Stimulated activated naive CD4-positive, alpha-beta T cell treated with Interleukin-2 at 50 U/mL for 16 hours (primary cell): ENCODE data around the gene INPP4B.
"Not testable (repeated sequence)": the region's sequence is repeated elsewhere in the genome, so short reads cannot be mapped to it uniquely, and the experiment has no call there.

ENCODE experiments used
- DNase-seq: peaks from one replicate; lab custom pipeline; 2025; lab: John Stamatoyannopoulos, UW

INPP4B gene

GRCh38 chr4:142081025-142081424 is 765.1 kb downstream of the INPP4B start:
- DNase-seq, result no peak

DNA sequence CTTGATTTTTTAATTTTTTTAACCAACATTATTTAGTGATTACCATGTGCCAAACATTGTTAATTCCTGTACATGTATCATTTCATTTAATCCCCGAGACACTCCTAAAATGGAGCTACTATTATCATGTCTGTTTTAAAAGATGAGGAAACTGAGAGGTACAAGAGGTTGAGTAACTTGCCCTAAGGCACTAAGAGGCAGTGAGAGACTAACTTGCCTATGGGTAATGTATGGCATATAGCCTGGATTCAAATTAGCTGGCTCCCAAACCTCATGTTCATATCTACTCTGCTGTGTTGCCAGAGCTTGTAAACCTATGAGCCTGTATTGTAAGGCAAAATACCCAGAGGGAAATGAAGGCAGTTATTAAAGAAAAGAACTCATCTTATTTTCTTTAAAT is 766.1 kb downstream of the INPP4B start:
- DNase-seq, result no peak

GRCh38 chr4:142077048-142077447 is 769.1 kb downstream of the INPP4B start:
- no peak for DNase-seq

DNA sequence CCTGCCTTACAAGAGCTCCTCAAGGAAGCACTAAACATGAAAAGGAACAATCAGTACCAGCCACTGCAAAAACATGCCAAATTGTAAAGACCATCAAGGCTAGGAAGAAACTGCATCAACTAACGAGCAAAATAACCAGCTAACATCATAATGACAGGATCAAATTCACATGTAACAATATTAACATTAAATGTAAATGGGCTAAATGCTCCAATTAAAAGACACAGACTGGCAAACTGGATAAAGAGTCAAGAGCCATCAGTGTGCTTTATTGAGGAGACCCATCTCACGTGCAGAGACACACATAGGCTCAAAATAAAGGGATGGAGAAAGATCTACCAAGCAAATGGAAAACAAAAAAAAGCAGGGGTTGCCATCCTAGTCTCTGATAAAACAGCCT is 777.8 kb downstream of the INPP4B start:
- DNase-seq, result not testable (repeated sequence)

DNA sequence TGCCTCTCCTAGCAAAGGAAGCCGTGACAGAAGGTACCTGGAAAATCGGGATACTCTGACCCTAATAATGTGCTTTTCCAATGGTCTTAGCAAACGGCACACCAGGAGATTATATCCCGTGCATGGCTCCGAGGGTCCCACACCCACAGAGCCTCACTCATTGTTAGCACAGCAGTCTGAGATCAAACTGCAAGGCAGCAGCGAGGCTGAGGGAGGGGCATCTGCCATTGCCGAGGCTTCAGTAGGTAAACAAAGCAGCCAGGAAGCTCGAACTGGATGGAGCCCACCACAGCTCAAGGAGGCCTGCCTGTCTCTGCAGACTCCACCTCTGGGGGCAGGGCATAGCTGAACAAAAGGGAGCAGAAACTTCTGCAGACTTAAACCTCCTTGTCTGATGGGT is 779.5 kb downstream of the INPP4B start:
- DNase-seq, result not testable (repeated sequence)

GRCh38 chr4:142065086-142065647 is 780.9 kb downstream of the INPP4B start:
- DNase-seq, result no peak

DNA sequence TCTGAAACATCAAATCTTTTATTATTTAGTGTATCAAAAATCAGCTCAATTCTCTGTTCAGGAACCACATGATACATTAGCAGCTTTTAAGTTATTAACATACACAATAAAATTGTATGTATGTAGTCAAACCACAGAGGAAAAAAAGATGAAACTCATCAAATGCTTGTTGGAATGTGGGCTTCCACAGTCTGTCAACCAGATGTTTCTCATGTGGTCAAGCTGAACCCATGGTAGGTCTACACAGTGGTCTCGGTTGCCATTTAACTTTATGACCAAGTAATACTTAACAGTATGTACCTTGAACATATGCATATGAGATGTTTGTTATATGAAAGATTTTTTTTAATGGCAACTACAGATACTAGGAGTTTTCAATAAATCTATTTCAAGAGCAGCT is 781.9 kb downstream of the INPP4B start:
- DNase-seq, result no peak

- no peak for DNase-seq
Measured at GRCh38 chr4:142045996-142046395, 800.1 kb downstream of the INPP4B start.

DNA sequence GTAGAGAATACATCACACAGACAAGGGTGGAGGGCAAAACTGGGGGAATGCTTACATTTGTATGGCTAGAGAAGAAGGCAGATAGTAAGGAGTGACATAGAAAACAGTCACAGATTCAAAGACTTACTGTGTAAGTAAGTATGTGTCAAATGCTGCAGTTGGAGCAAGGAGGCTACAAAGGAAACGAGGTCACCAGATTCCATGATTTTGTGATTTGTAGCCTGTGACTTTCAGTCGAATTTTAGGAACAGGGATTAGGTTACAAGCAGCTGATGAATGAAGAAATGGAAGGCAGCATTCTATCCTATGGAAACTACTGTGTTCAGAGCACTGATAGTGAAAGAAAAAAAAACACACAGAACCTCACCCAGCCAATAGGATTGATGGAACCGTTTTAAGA is 801.8 kb downstream of the INPP4B start:
- DNase-seq, result no peak

DNA sequence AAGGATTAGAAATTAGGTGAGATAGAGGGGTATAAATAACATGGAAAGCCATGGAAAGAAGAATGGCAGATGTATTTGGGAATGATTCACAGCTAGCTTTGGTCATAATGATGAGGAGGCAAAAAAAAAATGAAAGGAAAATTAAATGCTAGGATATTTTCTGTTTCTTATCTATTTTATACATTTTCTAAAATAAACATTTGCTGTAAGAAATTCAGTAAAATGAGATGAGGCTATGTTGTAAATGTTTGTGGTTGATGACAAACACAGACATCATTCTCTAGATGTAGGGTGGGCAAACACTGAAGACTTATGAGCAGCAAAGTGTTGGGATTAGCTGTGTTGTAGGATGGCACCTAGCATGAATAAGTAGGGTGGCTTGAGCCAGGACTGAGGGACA is 802.6 kb downstream of the INPP4B start:
- DNase-seq, result no peak

GRCh38 chr4:142041788-142042187 is 804.3 kb downstream of the INPP4B start:
- DNase-seq, result no peak

DNA sequence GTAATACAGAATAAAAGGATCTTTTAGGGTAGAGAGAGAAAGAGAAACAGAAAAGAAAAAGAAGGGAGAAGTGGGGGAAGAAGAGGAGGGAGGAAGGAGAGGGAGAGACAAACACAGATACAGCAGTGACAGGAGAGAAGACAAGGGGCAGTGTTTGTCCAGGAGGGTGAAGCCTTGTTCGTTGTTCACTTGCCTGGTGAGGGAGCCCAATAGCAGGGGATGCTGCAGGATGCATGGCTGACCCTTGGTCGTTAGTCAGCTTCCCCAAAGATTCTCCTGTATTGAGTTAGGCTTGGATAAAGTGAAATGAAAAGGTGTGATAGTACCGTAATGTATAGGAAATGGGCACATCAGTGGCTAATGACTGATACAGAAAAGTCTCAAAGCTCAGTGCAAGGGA is 806.1 kb downstream of the INPP4B start:
- DNase-seq, result no peak

- DNase-seq, result no peak
Measured at GRCh38 chr4:142036795-142037583, 809.1 kb downstream of the INPP4B start.

GRCh38 chr4:142035566-142035965 is 810.5 kb downstream of the INPP4B start:
- DNase-seq, result no peak

GRCh38 chr4:142034101-142034500 is 812.0 kb downstream of the INPP4B start:
- no peak for DNase-seq

DNA sequence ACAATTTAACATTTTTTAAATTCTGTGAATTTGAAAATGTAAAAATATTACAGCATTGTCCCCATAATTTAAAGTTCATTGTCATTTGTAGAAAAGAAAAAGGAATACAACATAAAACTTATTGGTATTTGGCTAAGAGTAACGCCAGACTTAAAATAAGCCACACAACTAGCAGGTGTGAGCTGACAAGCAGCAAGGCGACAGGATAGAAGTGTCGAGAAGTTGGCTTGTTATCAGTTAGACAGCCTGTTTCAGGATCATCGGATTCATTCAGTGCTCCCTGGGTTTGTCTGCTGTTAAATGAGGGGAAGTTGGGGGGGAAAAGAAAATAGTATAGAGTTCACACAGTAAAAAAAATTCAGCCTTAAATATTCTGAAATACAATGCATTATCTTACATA is 816.1 kb downstream of the INPP4B start:
- DNase-seq, result no peak

DNA sequence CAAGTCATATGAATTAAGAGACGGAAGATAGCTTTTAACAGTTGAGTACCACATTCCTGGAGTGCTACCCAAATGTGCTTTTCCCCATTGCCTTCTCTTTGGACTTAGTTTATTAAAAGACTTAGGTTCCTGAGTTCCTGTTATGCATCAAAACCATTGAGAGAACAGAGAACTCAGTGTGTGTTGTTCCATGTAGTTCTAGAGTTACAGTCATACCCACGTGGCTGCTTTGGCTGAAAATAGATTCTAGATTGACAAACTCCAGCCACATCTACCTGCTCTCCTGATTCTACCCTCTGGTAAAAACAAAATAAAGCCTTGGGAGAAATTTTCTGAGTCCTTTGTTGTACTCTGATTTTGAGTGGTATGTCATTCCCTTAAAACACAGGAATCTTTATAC is 824.3 kb downstream of the INPP4B start:
- DNase-seq, result no peak

GRCh38 chr4:142021181-142021580 is 824.9 kb downstream of the INPP4B start:
- DNase-seq, result no peak

GRCh38 chr4:142016031-142016430 is 830.1 kb downstream of the INPP4B start:
- DNase-seq, result no peak

GRCh38 chr4:142009751-142010150 is 836.4 kb downstream of the INPP4B start:
- DNase-seq, result no peak

DNA sequence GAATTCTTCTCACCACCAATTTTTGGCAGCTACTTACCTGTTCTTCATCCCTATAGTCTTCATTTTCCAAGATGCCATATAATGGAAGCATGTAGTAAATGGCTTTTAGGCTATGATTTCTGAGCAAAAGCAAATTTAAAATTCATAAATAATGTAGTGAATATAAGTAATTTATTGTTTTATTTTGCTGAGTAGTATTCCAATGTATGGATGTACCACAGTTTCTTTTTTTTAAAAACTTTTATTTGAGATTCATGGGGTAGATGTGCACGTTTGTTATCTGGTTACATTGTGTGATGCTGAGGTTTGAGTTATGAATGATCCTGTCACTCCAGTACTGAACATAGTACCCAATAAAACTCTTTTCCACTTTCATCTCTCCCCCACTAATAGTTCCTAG is 840.6 kb downstream of the INPP4B start:
- DNase-seq, result no peak

- no peak for DNase-seq
Measured at GRCh38 chr4:141999446-142000143, 846.5 kb downstream of the INPP4B start.

DNA sequence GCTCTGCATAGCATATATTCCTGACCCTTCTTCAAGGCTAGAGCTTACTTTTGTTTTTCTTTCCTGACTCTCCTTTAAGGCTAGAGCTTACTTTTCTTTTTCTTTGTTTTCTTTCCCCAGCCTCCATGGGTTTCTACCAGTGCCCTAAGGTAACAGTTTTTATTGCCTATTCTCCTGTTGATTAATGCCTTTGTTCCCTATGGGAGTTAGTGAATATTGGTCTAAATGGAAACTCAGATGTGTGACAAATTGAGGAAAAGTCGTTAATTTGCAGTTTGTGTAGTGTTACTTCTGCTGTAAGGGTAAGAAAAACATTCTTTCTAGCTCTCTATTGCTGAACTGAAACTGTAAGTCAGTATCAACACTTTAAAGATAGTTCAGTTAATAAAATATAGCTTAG is 851.0 kb downstream of the INPP4B start:
- DNase-seq, result no peak
